Hepatocyte (in vitro differentiated cells): Measurements from ENCODE around the gene DNAH6. TPM values are rescaled to one million over a fixed set of nuclear protein-coding genes. Genes with fewer than 3 reads are reported as not detected.

Experiments used
- DNase-seq: peaks from one replicate; pipeline ENCODE4 v3.0.0-alpha.2; 2016; ENCODE audit warnings: low spot score
- H2AFZ ChIP-seq: fragments of 200-600 bp; sonication (generic); 2 replicates; pipeline ENCODE4 v1.6.0; 2016; ENCODE audit warnings: antibody characterized with exemption, mild to moderate bottlenecking
- H3K27ac ChIP-seq: fragments of 200-600 bp; sonication (generic); 2 replicates; pipeline ENCODE4 v1.5.1; 2016; ENCODE audit warnings: mild to moderate bottlenecking
- H3K27me3 ChIP-seq: fragments of 200-600 bp; sonication (generic); 2 replicates; pipeline ENCODE4 v1.6.1; 2016
- H3K36me3 ChIP-seq: fragments of 200-600 bp; sonication (generic); replicated peaks from 2 replicates; pipeline ENCODE4 v1.5.1; 2016; ENCODE audit warnings: low read depth; ENCODE audit not compliant: insufficient read depth
- H3K4me1 ChIP-seq: fragments of 200-600 bp; sonication (generic); 2 replicates; pipeline ENCODE4 v1.5.1; 2016; ENCODE audit warnings: mild to moderate bottlenecking, moderate library complexity; ENCODE audit not compliant: insufficient read depth
- H3K4me2 ChIP-seq: fragments of 200-600 bp; sonication (generic); 2 replicates; pipeline ENCODE4 v1.6.0; 2016
- H3K4me3 ChIP-seq: fragments of 200-600 bp; sonication (generic); 2 replicates; pipeline ENCODE4 v1.5.1; 2016; ENCODE audit warnings: mild to moderate bottlenecking
- H3K79me2 ChIP-seq: fragments of 200-600 bp; sonication (generic); 2 replicates; pipeline ENCODE4 v1.6.0; 2017; ENCODE audit warnings: mild to moderate bottlenecking
- H3K9me2 ChIP-seq: fragments of 200-600 bp; sonication (generic); replicated peaks from 2 replicates; pipeline ENCODE4 v1.6.0; 2017; ENCODE audit warnings: mild to moderate bottlenecking; ENCODE audit not compliant: insufficient read depth
- H3K9me3 ChIP-seq: fragments of 200-600 bp; sonication (generic); 2 replicates; pipeline ENCODE4 v1.5.1; 2016; ENCODE audit warnings: low read depth, mild to moderate bottlenecking
- H4K20me1 ChIP-seq: fragments of 200-600 bp; sonication (generic); 2 replicates; pipeline ENCODE4 v1.6.0; 2016; ENCODE audit warnings: mild to moderate bottlenecking; ENCODE audit not compliant: insufficient read depth, poor library complexity, severe bottlenecking
- CTCF ChIP-seq: fragments of 200-600 bp; sonication (generic); IDR thresholded peaks from 2 replicates; pipeline ENCODE4 v1.5.1; 2016; ENCODE audit warnings: antibody characterized with exemption, mild to moderate bottlenecking; ENCODE audit not compliant: poor library complexity
- EZH2 ChIP-seq: fragments of 200-600 bp; sonication (generic); IDR thresholded peaks from 2 replicates; pipeline ENCODE4 v1.6.1; 2016; ENCODE audit warnings: antibody characterized with exemption, mild to moderate bottlenecking, borderline replicate concordance
- EZH2phosphoT487 ChIP-seq: fragments of 200-600 bp; sonication (generic); IDR thresholded peaks from one replicate; pipeline ENCODE4 v1.6.1; 2018; ENCODE audit warnings: antibody characterized with exemption, mild to moderate bottlenecking, low read depth, moderate library complexity; ENCODE audit not compliant: unreplicated experiment, severe bottlenecking
- WGBS: methylation state at CpG from one replicate; pipeline ENCODE4 v1.1.6; 2016; ENCODE audit warnings: low lambda C conversion rate; ENCODE audit errors: missing lambda C conversion rate; 5-methylcytosine and 5-hydroxymethylcytosine counted together
- polyA plus RNA-seq: library from polyadenylated mRNA; unstranded; fragments of >200 nt; fragmentation: Nextera tagmentation; extraction: Ambion mirVana; gene quantifications from 2 replicates; pipeline ENCODE4 v1.2.1, GENCODE V29; 2016
- total RNA-seq: library from RNA; depleted of rRNA; stranded (reverse); fragments of >200 nt; gene quantifications from 2 replicates; pipeline ENCODE4 v1.2.3, GENCODE V29; 2014

Gene DNAH6
- total and polyA plus RNA-seq, 2 experiments from 2014 or later = 1.0 to 1.2 TPM

GRCh38 chr2:84856787-84857186 lies 340.5 kb downstream of the DNAH6 start:
- TF ChIP-seq CTCF = no peak
- TF ChIP-seq EZH2phosphoT487 = no peak
- TF ChIP-seq EZH2 = no peak
- Histone ChIP-seq H3K36me3 (no peaks in the 10 kb centered on the region), H3K79me2 (no peaks in the 10 kb centered on the region), H3K4me2 (no peak overlapping the region), H3K27ac (no peak overlapping the region), H3K4me1 (no peaks in the 10 kb centered on the region), H3K4me3 (no peak overlapping the region), H2AFZ (no peak overlapping the region), H3K9me3 (no peaks in the 10 kb centered on the region), H4K20me1 (no peaks in the 10 kb centered on the region), H3K27me3 (peaks cover 2% of the 10 kb centered on the region), H3K9me2 (no peaks in the 10 kb centered on the region)
- WGBS = 85% methylated on average over 6 of the region's 6 CpGs
- DNase-seq = no peak

GRCh38 chr2:84857566-84857965 lies 341.3 kb downstream of the DNAH6 start:
- H3K9me3 ChIP-seq = no peaks in the 10 kb centered on the region
- H3K4me2 ChIP-seq = no peak overlapping the region
- no peak overlapping the region for H3K4me3 ChIP-seq
- H3K27ac ChIP-seq = no peak overlapping the region
- no peaks in the 10 kb centered on the region for H4K20me1 ChIP-seq
- H3K79me2 ChIP-seq = no peaks in the 10 kb centered on the region
- H3K36me3 ChIP-seq = no peaks in the 10 kb centered on the region
- H3K4me1 ChIP-seq = no peaks in the 10 kb centered on the region
- DNase-seq = no peak
- H2AFZ ChIP-seq = no peak overlapping the region
- 95% methylated on average over 5 of the region's 5 CpGs for WGBS
- H3K27me3 ChIP-seq = peaks cover 2% of the 10 kb centered on the region
- TF ChIP-seq EZH2 = no peak
- no peak for TF ChIP-seq EZH2phosphoT487
- no peak for TF ChIP-seq CTCF
- no peaks in the 10 kb centered on the region for H3K9me2 ChIP-seq

- DNase-seq = no peak
- no peak overlapping the region for H3K4me2 ChIP-seq
- no peak overlapping the region for H2AFZ ChIP-seq
- peaks cover 2% of the 10 kb centered on the region for H3K27me3 ChIP-seq
- H3K9me3 ChIP-seq = no peaks in the 10 kb centered on the region
- 62% methylated on average over 3 of the region's 3 CpGs for WGBS
- H3K4me1 ChIP-seq = no peaks in the 10 kb centered on the region
- no peaks in the 10 kb centered on the region for H3K36me3 ChIP-seq
- no peak overlapping the region for H3K27ac ChIP-seq
- H3K9me2 ChIP-seq = no peaks in the 10 kb centered on the region
- no peak overlapping the region for H3K4me3 ChIP-seq
- peak; percentile 29 for TF ChIP-seq CTCF
- no peak for TF ChIP-seq EZH2phosphoT487
- TF ChIP-seq EZH2 = no peak
- no peaks in the 10 kb centered on the region for H3K79me2 ChIP-seq
- no peaks in the 10 kb centered on the region for H4K20me1 ChIP-seq
These were observed 341.8 kb downstream of the DNAH6 start for GRCh38 chr2:84858123-84858522.

GRCh38 chr2:84858937-84859336 lies 342.6 kb downstream of the DNAH6 start:
- DNase-seq = no peak
- no peaks in the 10 kb centered on the region for H3K79me2 ChIP-seq
- no peak overlapping the region for H3K4me2 ChIP-seq
- no peak overlapping the region for H3K4me3 ChIP-seq
- H3K27ac ChIP-seq = no peak overlapping the region
- H3K9me3 ChIP-seq = no peaks in the 10 kb centered on the region
- no peaks in the 10 kb centered on the region for H3K4me1 ChIP-seq
- H3K27me3 ChIP-seq = peaks cover 2% of the 10 kb centered on the region
- H4K20me1 ChIP-seq = no peaks in the 10 kb centered on the region
- TF ChIP-seq EZH2phosphoT487 = no peak
- TF ChIP-seq CTCF = no peak
- no peak for TF ChIP-seq EZH2
- no peaks in the 10 kb centered on the region for H3K36me3 ChIP-seq
- no peaks in the 10 kb centered on the region for H3K9me2 ChIP-seq
- WGBS = 83% methylated on average over 3 of the region's 3 CpGs
- no peak overlapping the region for H2AFZ ChIP-seq
